Gastrocnemius medialis (tissue), 4 donors: ENCODE data around the gene FRAS1.

Experiments
- CTCF ChIP-seq, 5 experiments: fragments of 450-650 bp in 3 of 5; fragments of 200-600 bp in 2 of 5; sonication (generic) in 2 of 5; IDR thresholded peaks in 4 of 5; conservative IDR thresholded peaks in 1 of 5; 1 replicate in 4 of 5; 2 replicates in 1 of 5; pipeline ENCODE4 v1.5.1; 2016 to 2019; ENCODE audit warnings: antibody characterized with exemption in 5 of 5, mild to moderate bottlenecking in 3 of 5, moderate library complexity in 3 of 5
- POLR2A ChIP-seq, 2 donors: fragments of 450-650 bp; IDR thresholded peaks; one replicate each; pipeline ENCODE4 v1.6.1; 2017; ENCODE audit warnings: antibody characterized with exemption in 2 of 2, mild to moderate bottlenecking in 2 of 2, moderate library complexity in 2 of 2

GRCh38 chr4:78226279-78226678, 169.2 kb downstream of the FRAS1 start:
- TF ChIP-seq CTCF (IDR thresholded peaks at IDR 0.05 in 4 of 5, conservative IDR thresholded peaks at IDR 0.05 in 1 of 5) (no peak), POLR2A (IDR thresholded peaks at IDR 0.05) (no peak)
